GM12872 (cell line): Measurements from ENCODE around the gene GPR78.

Experiments
- TF ChIP-seq, protein P1 (sequence below): IDR thresholded peaks from 3 replicates; pipeline ENCODE4 v1.5.1; 2011; ENCODE audit warnings: low read depth, mild to moderate bottlenecking, low read length, moderate library complexity; ENCODE audit not compliant: insufficient read depth

Gene GPR78

DNA sequence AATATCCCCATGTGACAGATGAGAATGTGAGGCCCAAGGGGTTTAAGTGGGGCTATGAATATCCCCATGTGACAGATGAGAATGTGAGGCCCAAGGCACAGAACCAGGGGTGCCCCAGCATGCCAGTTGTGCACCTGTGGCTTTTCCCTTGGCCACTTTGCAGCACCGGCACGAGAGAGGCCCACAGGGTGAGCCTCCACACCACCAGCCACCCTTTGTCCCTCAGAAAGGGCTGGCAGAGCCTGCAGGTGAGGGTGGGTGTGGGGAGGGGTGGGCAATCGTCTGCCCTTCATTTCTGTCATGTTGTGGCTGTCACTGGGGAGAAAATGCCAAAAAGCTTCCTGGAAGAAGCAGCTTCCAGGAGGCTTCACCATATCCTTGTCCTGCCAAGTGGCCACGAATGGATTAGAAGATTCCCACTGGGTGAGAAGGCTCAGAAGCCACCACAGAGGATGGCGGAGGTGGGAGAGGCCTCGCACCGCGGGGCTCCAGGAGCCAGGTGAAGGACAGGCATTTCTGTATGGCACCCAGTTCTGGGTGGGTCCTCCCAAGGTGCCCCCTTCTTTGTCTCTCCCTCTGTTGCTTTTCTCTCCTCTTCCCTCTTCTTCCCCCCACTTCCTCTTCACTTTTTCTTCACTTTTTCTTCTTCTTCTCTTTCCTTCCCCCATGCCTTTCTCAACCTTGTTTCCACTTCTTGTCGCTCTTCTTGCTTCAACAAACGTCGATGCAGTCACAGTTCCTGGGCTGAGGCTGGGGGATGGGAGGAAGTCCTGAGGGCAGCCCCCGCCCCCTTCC lies 469 bp upstream of the GPR78 start:
- TF ChIP-seq, protein P1, sequence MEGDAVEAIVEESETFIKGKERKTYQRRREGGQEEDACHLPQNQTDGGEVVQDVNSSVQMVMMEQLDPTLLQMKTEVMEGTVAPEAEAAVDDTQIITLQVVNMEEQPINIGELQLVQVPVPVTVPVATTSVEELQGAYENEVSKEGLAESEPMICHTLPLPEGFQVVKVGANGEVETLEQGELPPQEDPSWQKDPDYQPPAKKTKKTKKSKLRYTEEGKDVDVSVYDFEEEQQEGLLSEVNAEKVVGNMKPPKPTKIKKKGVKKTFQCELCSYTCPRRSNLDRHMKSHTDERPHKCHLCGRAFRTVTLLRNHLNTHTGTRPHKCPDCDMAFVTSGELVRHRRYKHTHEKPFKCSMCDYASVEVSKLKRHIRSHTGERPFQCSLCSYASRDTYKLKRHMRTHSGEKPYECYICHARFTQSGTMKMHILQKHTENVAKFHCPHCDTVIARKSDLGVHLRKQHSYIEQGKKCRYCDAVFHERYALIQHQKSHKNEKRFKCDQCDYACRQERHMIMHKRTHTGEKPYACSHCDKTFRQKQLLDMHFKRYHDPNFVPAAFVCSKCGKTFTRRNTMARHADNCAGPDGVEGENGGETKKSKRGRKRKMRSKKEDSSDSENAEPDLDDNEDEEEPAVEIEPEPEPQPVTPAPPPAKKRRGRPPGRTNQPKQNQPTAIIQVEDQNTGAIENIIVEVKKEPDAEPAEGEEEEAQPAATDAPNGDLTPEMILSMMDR: no peak

DNA sequence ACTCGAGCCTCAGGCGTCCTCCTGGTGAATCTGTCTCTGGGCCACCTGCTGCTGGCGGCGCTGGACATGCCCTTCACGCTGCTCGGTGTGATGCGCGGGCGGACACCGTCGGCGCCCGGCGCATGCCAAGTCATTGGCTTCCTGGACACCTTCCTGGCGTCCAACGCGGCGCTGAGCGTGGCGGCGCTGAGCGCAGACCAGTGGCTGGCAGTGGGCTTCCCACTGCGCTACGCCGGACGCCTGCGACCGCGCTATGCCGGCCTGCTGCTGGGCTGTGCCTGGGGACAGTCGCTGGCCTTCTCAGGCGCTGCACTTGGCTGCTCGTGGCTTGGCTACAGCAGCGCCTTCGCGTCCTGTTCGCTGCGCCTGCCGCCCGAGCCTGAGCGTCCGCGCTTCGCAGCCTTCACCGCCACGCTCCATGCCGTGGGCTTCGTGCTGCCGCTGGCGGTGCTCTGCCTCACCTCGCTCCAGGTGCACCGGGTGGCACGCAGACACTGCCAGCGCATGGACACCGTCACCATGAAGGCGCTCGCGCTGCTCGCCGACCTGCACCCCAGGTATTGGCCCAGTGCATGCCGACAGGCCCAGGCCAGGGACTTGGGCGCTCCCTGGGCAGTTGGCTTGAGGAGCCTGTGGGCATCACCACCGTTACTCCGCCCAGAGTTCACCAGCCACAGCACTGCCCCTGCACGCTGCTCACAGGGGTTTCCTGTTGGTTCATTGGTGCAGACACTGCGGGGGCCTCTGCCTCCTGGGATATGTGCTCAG lies 1.1 kb downstream of the GPR78 start:
- TF ChIP-seq, protein P1: no peak

DNA sequence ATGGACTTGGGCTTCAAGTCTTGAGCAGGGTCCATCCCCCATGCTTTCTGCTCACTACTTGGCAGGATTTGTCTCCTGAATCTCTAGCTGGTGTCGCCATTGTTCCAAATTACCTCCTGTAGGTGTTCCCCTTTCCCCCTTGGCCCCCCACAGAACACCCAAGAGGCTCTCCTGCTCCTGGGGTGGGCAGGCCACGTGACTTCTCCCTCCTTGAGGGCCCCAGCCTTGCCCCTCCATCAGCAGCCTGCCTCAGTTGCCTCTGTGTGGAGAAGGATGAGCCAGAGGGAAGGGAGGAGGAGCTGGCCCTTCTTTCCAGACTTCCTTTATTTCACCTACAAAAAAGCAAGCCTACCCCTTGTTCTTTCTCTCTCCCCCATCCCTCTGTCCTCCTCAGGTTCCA lies 1.8 kb downstream of the GPR78 start:
- TF ChIP-seq, protein P1: no peak

DNA sequence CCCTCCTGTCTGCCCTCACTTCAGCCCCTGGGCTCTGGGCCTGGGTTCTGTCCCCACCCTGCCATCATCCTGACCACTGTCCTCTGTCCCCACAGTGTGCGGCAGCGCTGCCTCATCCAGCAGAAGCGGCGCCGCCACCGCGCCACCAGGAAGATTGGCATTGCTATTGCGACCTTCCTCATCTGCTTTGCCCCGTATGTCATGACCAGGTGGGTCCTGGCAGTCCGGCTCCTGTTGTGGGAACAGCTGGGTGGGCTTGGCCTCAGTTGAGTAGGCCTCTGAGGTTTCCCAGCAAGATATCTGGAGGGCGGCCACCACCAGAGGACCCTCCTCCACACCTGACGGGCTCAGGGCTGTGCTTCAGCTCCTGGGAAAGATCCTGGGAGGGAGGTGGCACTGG lies 2.2 kb downstream of the GPR78 start:
- TF ChIP-seq, protein P1: no peak

DNA sequence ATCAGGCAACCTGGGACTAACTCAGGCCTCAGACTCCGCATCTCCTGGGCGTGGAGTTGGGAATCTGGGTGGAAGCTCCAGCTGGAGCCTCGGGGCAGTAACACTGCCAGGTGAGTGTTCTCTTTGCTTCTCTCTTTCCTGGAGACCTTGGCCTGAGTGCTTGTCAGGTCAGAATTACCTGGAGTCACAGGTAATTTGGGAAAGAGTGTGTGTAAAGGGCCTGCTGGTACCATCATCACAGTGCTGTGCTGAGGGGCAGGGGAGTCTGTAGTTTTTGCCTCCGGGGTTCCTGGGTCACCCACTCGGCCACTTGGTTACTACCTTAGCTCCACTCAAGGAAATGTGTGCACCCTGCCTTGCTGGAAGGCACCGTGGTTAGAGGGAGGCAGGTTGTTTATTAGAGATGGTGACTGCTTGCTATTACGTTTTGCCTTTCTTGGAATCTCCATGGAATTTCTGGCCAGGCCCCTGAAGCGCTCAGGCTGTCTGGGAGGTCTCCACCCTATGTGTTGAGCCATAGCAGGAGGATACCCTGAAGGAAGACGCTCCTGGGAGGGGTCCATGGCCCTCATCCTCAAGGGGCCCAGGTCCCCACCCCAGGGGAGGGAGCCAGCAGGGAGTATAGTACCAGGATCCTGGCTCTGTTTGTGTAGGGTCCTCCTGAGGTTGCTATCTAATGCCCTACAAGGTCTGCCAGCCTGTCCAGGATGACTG lies 2.9 kb downstream of the GPR78 start:
- TF ChIP-seq, protein P1: no peak

DNA sequence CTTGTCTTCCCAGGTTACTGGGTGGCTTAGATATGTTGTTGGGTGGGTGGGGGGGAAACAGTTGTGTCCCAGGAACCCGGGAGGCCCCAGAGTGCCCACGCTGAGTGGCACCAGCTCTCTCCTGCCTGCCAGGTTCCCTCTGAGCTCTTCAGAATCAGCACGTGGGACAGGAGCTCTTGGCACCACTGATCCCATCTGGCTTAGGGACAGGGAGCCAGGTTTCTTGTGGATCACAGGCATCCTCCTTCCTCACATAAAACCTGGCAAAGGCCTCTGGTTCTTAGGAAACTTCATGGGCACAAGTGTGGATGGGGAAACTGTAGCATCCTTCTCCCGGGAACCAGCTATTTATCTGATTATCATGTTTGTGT lies 3.4 kb downstream of the GPR78 start:
- TF ChIP-seq, protein P1: no peak

DNA sequence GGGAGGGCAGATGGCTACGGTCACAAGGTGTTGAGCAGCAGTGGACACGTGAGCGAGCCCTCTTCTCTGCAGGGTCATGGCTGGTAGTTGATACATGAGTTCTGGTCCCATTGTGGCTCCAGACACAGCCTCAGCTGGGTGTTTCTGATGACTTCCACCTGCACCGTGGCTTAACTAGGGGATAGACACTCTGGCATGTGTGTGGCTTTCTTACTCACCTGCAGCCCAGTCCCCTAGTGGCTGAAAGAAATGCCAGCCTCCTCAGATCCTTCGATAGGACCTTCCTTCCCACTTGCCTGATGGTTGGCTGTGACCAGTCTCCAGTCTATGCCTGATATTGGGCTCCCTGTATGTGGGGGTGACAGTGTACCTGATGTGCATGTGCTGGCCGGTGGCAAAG lies 5.0 kb downstream of the GPR78 start:
- TF ChIP-seq, protein P1: peak; percentile 50
